Naive B cell (primary cell): ENCODE results near the gene DVL1. TPM values are rescaled to one million over a fixed set of nuclear protein-coding genes. Genes with fewer than 3 reads are reported as not detected.

Experiments used
- ATAC-seq, 2 donors: fragments of 150-1000 bp; cut with Tn5 transposase; 2 replicates each; pipeline ENCODE4 v1.10.0; 2021; ENCODE audit warnings: low read depth in 2 of 2, mild to moderate bottlenecking in 2 of 2, moderate library complexity in 2 of 2
- DNase-seq: peaks from one replicate; pipeline ENCODE4 v3.0.0; 2022
- H3K27ac Mint-ChIP-seq, 6 donors: one replicate each; pipeline ENCODE4 v1.8.0; 2020 to 2022; ENCODE audit warnings: mild to moderate bottlenecking in 6 of 6, mixed read lengths in 6 of 6, moderate library complexity in 5 of 6, inconsistent platforms in 2 of 6
- H3K27me3 Mint-ChIP-seq, 3 donors: one replicate each; pipeline ENCODE4 v1.8.0; 2021 to 2022; ENCODE audit warnings: mixed read lengths in 3 of 3, mild to moderate bottlenecking in 1 of 3
- H3K36me3 Mint-ChIP-seq, 2 donors: one replicate each; pipeline ENCODE4 v1.8.0; 2020 to 2022; ENCODE audit warnings: mixed read lengths in 2 of 2, inconsistent platforms in 1 of 2, mild to moderate bottlenecking in 1 of 2
- H3K4me1 Mint-ChIP-seq, 3 donors: one replicate each; pipeline ENCODE4 v1.8.0; 2020 to 2022; ENCODE audit warnings: mixed read lengths in 3 of 3, inconsistent platforms in 1 of 3, mild to moderate bottlenecking in 1 of 3, moderate library complexity in 1 of 3
- H3K4me3 Mint-ChIP-seq, 8 donors: one replicate each; pipeline ENCODE4 v1.8.0; 2020 to 2022; ENCODE audit warnings: mild to moderate bottlenecking in 8 of 8, mixed read lengths in 8 of 8, moderate library complexity in 8 of 8, inconsistent platforms in 2 of 8
- H3K9me3 Mint-ChIP-seq, 7 donors: one replicate each; pipeline ENCODE4 v1.8.0; 2020 to 2022; ENCODE audit warnings: mixed read lengths in 7 of 7, mild to moderate bottlenecking in 5 of 7, inconsistent platforms in 2 of 7, moderate library complexity in 1 of 7
- polyA plus RNA-seq, 6 donors: library from polyadenylated mRNA; unstranded; fragments of 300-500 nt; fragmentation: Illumina TruSeq; gene quantifications; one replicate each; pipeline ENCODE4 v1.2.3, GENCODE V29; 2021; ENCODE audit warnings: low read depth in 6 of 6

DVL1 gene
- 1 to 10 TPM in 1 of 6 donors, under 1 TPM in 4, not detected in 1; 0.40 to 1.0 (median 0.68) TPM for polyA plus RNA-seq

- peak within 1 kb of the TSS; percentile 74 to 90 (median 78) for H3K4me3 Mint-ChIP-seq
- peaks cover 19 to 36% (median 27%) of the 10 kb centered on the region in 3 donors for H3K4me1 Mint-ChIP-seq
- peaks cover 8 to 25% (median 11%) of the 10 kb centered on the region in 3 donors for H3K27me3 Mint-ChIP-seq
- ATAC-seq, result peak; percentile 79 to 83
- no peaks in the 10 kb centered on the region for H3K36me3 Mint-ChIP-seq
- no peaks in the 10 kb centered on the region for H3K9me3 Mint-ChIP-seq
- peak; percentile 77 for DNase-seq
- H3K27ac Mint-ChIP-seq, result peak within 1 kb of the TSS in 5 of 6 donors; percentile 32 to 78 (median 56)
Observed at GRCh38 chr1:1349256-1350012, at the start of gene DVL1. Gene DVL1, minus strand, starts transcription at chr1:1349418. Its CDS starts 353 bp downstream, at chr1:1349065.

- peaks cover 31 to 54% (median 34%) of the 10 kb centered on the region in 3 donors for H3K4me1 Mint-ChIP-seq
- peak overlapping the region; percentile 88 to 97 (median 90) for H3K4me3 Mint-ChIP-seq
- peak; percentile 1 to 3 for ATAC-seq
- H3K27me3 Mint-ChIP-seq, result no peaks in the 10 kb centered on the region
- no peaks in the 10 kb centered on the region for H3K9me3 Mint-ChIP-seq
- DNase-seq, result no peak
- H3K27ac Mint-ChIP-seq, result peak overlapping the region in 5 of 6 donors; percentile 82 to 97 (median 90)
- H3K36me3 Mint-ChIP-seq, result peaks cover 8% of the 10 kb centered on the region in 2 donors
Observed at GRCh38 chr1:1398677-1399186, 49.5 kb upstream of the DVL1 start.

- Mint-ChIP-seq H3K4me3 (peak overlapping the region; percentile 88 to 97 (median 90)), H3K27me3 (no peaks in the 10 kb centered on the region), H3K9me3 (no peaks in the 10 kb centered on the region), H3K36me3 (peaks cover 8% of the 10 kb centered on the region in 2 donors), H3K27ac (peak overlapping the region; percentile 56 to 97 (median 90)), H3K4me1 (peaks cover 28 to 48% (median 34%) of the 10 kb centered on the region in 3 donors)
- ATAC-seq (no peak), DNase-seq (no peak)
Observed at GRCh38 chr1:1397839-1398523, 48.8 kb upstream of the DVL1 start.

GRCh38 chr1:1395166-1395565, 45.9 kb upstream of the DVL1 start:
- peak overlapping the region in 3 of 8 donors; percentile 34 to 68 (median 48) for H3K4me3 Mint-ChIP-seq

GRCh38 chr1:1394116-1394515, 44.9 kb upstream of the DVL1 start:
- H3K36me3 Mint-ChIP-seq, result peaks cover 15 to 21% of the 10 kb centered on the region in 2 donors
- peaks cover 13 to 23% (median 14%) of the 10 kb centered on the region in 3 donors for H3K4me1 Mint-ChIP-seq
- no peaks in the 10 kb centered on the region for H3K27me3 Mint-ChIP-seq
- peak overlapping the region in 1 of 6 donors; percentile 47 for H3K27ac Mint-ChIP-seq
- peak overlapping the region in 1 of 8 donors; percentile 36 for H3K4me3 Mint-ChIP-seq
- DNase-seq (no peak), ATAC-seq (no peak)
- H3K9me3 Mint-ChIP-seq, result no peaks in the 10 kb centered on the region

More at GRCh38 chr1:1395166-1395565, 45.9 kb upstream of the DVL1 start:
- Mint-ChIP-seq H3K36me3 (peaks cover 15 to 17% of the 10 kb centered on the region in 2 donors), H3K9me3 (no peaks in the 10 kb centered on the region), H3K4me1 (peaks cover 21 to 28% (median 22%) of the 10 kb centered on the region in 3 donors), H3K27me3 (no peaks in the 10 kb centered on the region), H3K27ac (peak overlapping the region in 3 of 6 donors; percentile 3 to 90 (median 90))
- DNase-seq (no peak), ATAC-seq (no peak)

GRCh38 chr1:1393428-1393827, 44.2 kb upstream of the DVL1 start:
- ATAC-seq (no peak), DNase-seq (no peak)
- Mint-ChIP-seq H3K9me3 (no peaks in the 10 kb centered on the region), H3K4me3 (peak overlapping the region in 1 of 8 donors; percentile 36), H3K27ac (no peak overlapping the region), H3K36me3 (peaks cover 15 to 21% of the 10 kb centered on the region in 2 donors), H3K4me1 (peaks cover 13 to 23% (median 14%) of the 10 kb centered on the region in 3 donors), H3K27me3 (no peaks in the 10 kb centered on the region)

GRCh38 chr1:1393014-1393413, 43.8 kb upstream of the DVL1 start:
- H3K27me3 Mint-ChIP-seq, result no peaks in the 10 kb centered on the region
- H3K36me3 Mint-ChIP-seq, result peaks cover 15 to 21% of the 10 kb centered on the region in 2 donors
- no peaks in the 10 kb centered on the region for H3K9me3 Mint-ChIP-seq
- no peak overlapping the region for H3K27ac Mint-ChIP-seq
- ATAC-seq (no peak), DNase-seq (no peak)
- H3K4me1 Mint-ChIP-seq, result peaks cover 10 to 20% (median 10%) of the 10 kb centered on the region in 3 donors
- H3K4me3 Mint-ChIP-seq, result peak overlapping the region in 1 of 8 donors; percentile 49

- Mint-ChIP-seq H3K27ac (peak overlapping the region in 1 of 6 donors; percentile 16), H3K4me1 (peaks cover 6 to 9% (median 9%) of the 10 kb centered on the region in 3 donors), H3K36me3 (peaks cover 15 to 26% of the 10 kb centered on the region in 2 donors), H3K9me3 (no peaks in the 10 kb centered on the region), H3K4me3 (no peak overlapping the region), H3K27me3 (no peaks in the 10 kb centered on the region)
- ATAC-seq (no peak), DNase-seq (no peak)
Observed at GRCh38 chr1:1391225-1391624, 42.0 kb upstream of the DVL1 start.

- Mint-ChIP-seq H3K4me1 (peaks cover 5 to 9% (median 8%) of the 10 kb centered on the region in 3 donors), H3K36me3 (peaks cover 15 to 24% of the 10 kb centered on the region in 2 donors), H3K27ac (no peak overlapping the region), H3K9me3 (no peaks in the 10 kb centered on the region), H3K27me3 (no peaks in the 10 kb centered on the region), H3K4me3 (peak overlapping the region in 2 of 8 donors; percentile 2 to 15)
- no peak for DNase-seq
- ATAC-seq, result no peak
Observed at GRCh38 chr1:1390675-1391074, 41.5 kb upstream of the DVL1 start.

GRCh38 chr1:1388078-1388472, 38.9 kb upstream of the DVL1 start:
- H3K27ac Mint-ChIP-seq, result no peak overlapping the region
- no peak for ATAC-seq
- peaks cover 8 to 18% of the 10 kb centered on the region in 2 donors for H3K36me3 Mint-ChIP-seq

GRCh38 chr1:1387098-1388077, 38.2 kb upstream of the DVL1 start:
- Mint-ChIP-seq H3K4me1 (peaks cover 4 to 9% (median 8%) of the 10 kb centered on the region in 3 donors), H3K36me3 (peaks cover 8 to 18% of the 10 kb centered on the region in 2 donors), H3K27me3 (no peaks in the 10 kb centered on the region), H3K9me3 (no peaks in the 10 kb centered on the region), H3K4me3 (no peak overlapping the region), H3K27ac (no peak overlapping the region)
- DNase-seq (no peak), ATAC-seq (no peak)

More at GRCh38 chr1:1388078-1388472, 38.9 kb upstream of the DVL1 start:
- H3K4me3 Mint-ChIP-seq, result no peak overlapping the region
- peaks cover 3 to 9% (median 4%) of the 10 kb centered on the region in 3 donors for H3K4me1 Mint-ChIP-seq
- no peak for DNase-seq
- H3K27me3 Mint-ChIP-seq, result no peaks in the 10 kb centered on the region
- H3K9me3 Mint-ChIP-seq, result no peaks in the 10 kb centered on the region

- no peaks in the 10 kb centered on the region for H3K9me3 Mint-ChIP-seq
- no peaks in the 10 kb centered on the region for H3K27me3 Mint-ChIP-seq
- H3K36me3 Mint-ChIP-seq, result peaks cover 3 to 13% of the 10 kb centered on the region in 2 donors
- peaks cover 0 to 12% (median 9%) of the 10 kb centered on the region in 3 donors for H3K4me1 Mint-ChIP-seq
- H3K4me3 Mint-ChIP-seq, result no peak overlapping the region
- peak overlapping the region in 1 of 6 donors; percentile 11 for H3K27ac Mint-ChIP-seq
- ATAC-seq (no peak), DNase-seq (no peak)
Observed at GRCh38 chr1:1385931-1386330, 36.7 kb upstream of the DVL1 start.
